GM12878 (cell line): ENCODE results near the gene DDX55. TPM values are rescaled to one million over a fixed set of nuclear protein-coding genes. Genes with fewer than 3 reads are reported as not detected.
"Not testable (repeated sequence)": the region's sequence is repeated elsewhere in the genome, so short reads cannot be mapped to it uniquely, and the experiment has no call there.

Experiments used
- ATAC-seq: fragments of 200-7000 bp; cut with Tn5 transposase; 3 replicates; pipeline ENCODE4 v1.9.1; 2020; ENCODE audit warnings: mild to moderate bottlenecking, moderate library complexity
- BruUV-seq: library from RNA; stranded (reverse); fragments of 400-500 nt; replicated peaks from 2 replicates; lab custom pipeline; 2021; lab: Mats Ljungman, UMichigan
- CTCF ChIA-PET: fragments of 300-600 bp; sonication (Branson Sonifier 250); formaldehyde crosslinking; extraction: SDS; loops from one replicate; lab custom pipeline; 2021; ENCODE audit warnings: inconsistent platforms; lab: Yijun Ruan, JAX
- POLR2A ChIA-PET: fragments of 350-600 bp; formaldehyde crosslinking; extraction: SDS; loops from one replicate; lab custom pipeline; 2021; ENCODE audit warnings: inconsistent platforms; lab: Charles Lee
- RAD21 ChIA-PET: fragments of 300-600 bp; sonication (Branson Sonifier 250); formaldehyde crosslinking; loops from one replicate; lab custom pipeline; 2023; ENCODE audit warnings: antibody characterized with exemption; ENCODE audit not compliant: unreplicated experiment; lab: Charles Lee
- SMC1A ChIA-PET: fragments of 300-600 bp; sonication (Branson Sonifier 250); formaldehyde crosslinking; loops from one replicate; lab custom pipeline; 2023; ENCODE audit not compliant: unreplicated experiment, uncharacterized antibody; lab: Charles Lee
- DNase-seq: peaks from one replicate; pipeline ENCODE4 v3.0.0-alpha.2; 2011; ENCODE audit warnings: low read depth, low spot score
- FAIRE-seq: peaks from 3 replicates; lab custom pipeline; 2011; peaks lifted over from hg19 to GRCh38; lab: Jason Lieb, UNC
- H2AFZ ChIP-seq: 2 replicates; pipeline ENCODE4 v1.6.0; 2011; ENCODE audit warnings: low read depth, low read length, control low read depth; ENCODE audit not compliant: control insufficient read depth
- H3K27ac ChIP-seq: 2 replicates; pipeline ENCODE4 v1.5.1; 2011; ENCODE audit warnings: control low read depth; ENCODE audit not compliant: control insufficient read depth, insufficient read depth
- H3K27me3 ChIP-seq, 2 experiments: replicated peaks in 1 of 2; 2 replicates each; pipeline versions ENCODE4 v1.6.0 to v1.6.1; 2011; ENCODE audit warnings: low read length in 1 of 2; ENCODE audit not compliant: control insufficient read depth in 2 of 2, insufficient read depth in 2 of 2
- H3K36me3 ChIP-seq, 2 experiments: 2 replicates each; pipeline ENCODE4 v1.5.1; 2011; ENCODE audit warnings: low read length in 1 of 2; ENCODE audit not compliant: control insufficient read depth in 2 of 2, insufficient read depth in 2 of 2
- H3K4me1 ChIP-seq: 2 replicates; pipeline ENCODE4 v1.6.1; 2011; ENCODE audit warnings: mild to moderate bottlenecking, low read length, moderate library complexity, mixed read lengths; ENCODE audit not compliant: control insufficient read depth, insufficient read depth
- H3K4me2 ChIP-seq: 2 replicates; pipeline ENCODE4 v1.6.0; 2011; ENCODE audit warnings: control low read depth; ENCODE audit not compliant: control insufficient read depth, insufficient read depth
- H3K4me3 ChIP-seq: fragments of 200-600 bp; sonication (generic); 2 replicates; pipeline ENCODE4 v1.5.1; 2016
- H3K79me2 ChIP-seq: 2 replicates; pipeline ENCODE4 v1.6.0; 2011; ENCODE audit warnings: low read length; ENCODE audit not compliant: control insufficient read depth, insufficient read depth
- H3K9ac ChIP-seq: 2 replicates; pipeline ENCODE4 v1.8.0; 2011; ENCODE audit warnings: low read length, control low read depth, mixed read lengths; ENCODE audit not compliant: control insufficient read depth, insufficient read depth
- H3K9me3 ChIP-seq: replicated peaks from 3 replicates; pipeline ENCODE4 v1.5.1; 2011; ENCODE audit warnings: mild to moderate bottlenecking, low read length; ENCODE audit not compliant: control insufficient read depth, insufficient read depth
- H4K20me1 ChIP-seq: 2 replicates; pipeline ENCODE4 v1.6.0; 2011; ENCODE audit not compliant: control insufficient read depth, insufficient read depth
- BACH1 ChIP-seq: fragments of 450-650 bp; IDR thresholded peaks from 2 replicates; pipeline ENCODE4 v1.6.1; 2017; ENCODE audit warnings: mild to moderate bottlenecking, borderline replicate concordance
- CBFB ChIP-seq: IDR thresholded peaks from 2 replicates; pipeline ENCODE4 v1.6.1; 2016; ENCODE audit warnings: antibody characterized with exemption, low read depth
- CEBPB ChIP-seq, 2 experiments: fragments of 150-350 bp in 1 of 2; IDR thresholded peaks; 2 replicates each; pipeline ENCODE4 v1.6.1; 2012 to 2014; ENCODE audit warnings: low read depth in 2 of 2, low read length in 2 of 2, borderline replicate concordance in 1 of 2, inconsistent platforms in 1 of 2
- CHD4 ChIP-seq: fragments of 200-600 bp; sonication (generic); IDR thresholded peaks from 2 replicates; pipeline ENCODE4 v1.6.1; 2016; ENCODE audit warnings: mild to moderate bottlenecking
- FOS ChIP-seq: IDR thresholded peaks from 3 replicates; pipeline ENCODE4 v1.6.1; 2011; ENCODE audit warnings: borderline replicate concordance; ENCODE audit not compliant: insufficient read length; ENCODE audit errors: extremely low read depth
- NFYA ChIP-seq: IDR thresholded peaks from 2 replicates; pipeline ENCODE4 v1.6.1; 2011; ENCODE audit warnings: low read depth, mild to moderate bottlenecking, low read length, improper control_type of control experiment, borderline replicate concordance
- PAX8 ChIP-seq: fragments of 450-650 bp; IDR thresholded peaks from 2 replicates; pipeline ENCODE4 v1.6.1; 2017; ENCODE audit warnings: mild to moderate bottlenecking, moderate library complexity
- SMC3 ChIP-seq: IDR thresholded peaks from 2 replicates; pipeline ENCODE4 v1.6.1; 2011; ENCODE audit warnings: low read length, improper control_type of control experiment, borderline replicate concordance
- YBX1 ChIP-seq: fragments of 450-650 bp; IDR thresholded peaks from 2 replicates; pipeline ENCODE4 v1.6.1; 2016; ENCODE audit warnings: antibody characterized with exemption
- ZNF207 ChIP-seq: fragments of 450-650 bp; IDR thresholded peaks from 2 replicates; pipeline ENCODE4 v1.6.1; 2014; ENCODE audit warnings: antibody characterized with exemption, mild to moderate bottlenecking, borderline replicate concordance
- ZNF274 ChIP-seq: IDR thresholded peaks from one replicate; pipeline ENCODE4 v1.8.0; 2011; ENCODE audit not compliant: insufficient read length, insufficient read depth
- WGBS: methylation state at CpG from one replicate; pipeline ENCODE4 v1.1.6; 2016; ENCODE audit warnings: low lambda C conversion rate; ENCODE audit not compliant: insufficient replicate concordance, insufficient coverage; ENCODE audit errors: missing lambda C conversion rate; 5-methylcytosine and 5-hydroxymethylcytosine counted together
- in situ Hi-C: fragments of 300-500 bp; cut with MboI; formaldehyde crosslinking; loops from 9 replicates; pipeline ENCODE4 v1.14.3; 2018; ENCODE audit warnings: mixed read lengths
- intact Hi-C: fragments of 100-400 bp; cut with micrococcal nuclease; formaldehyde crosslinking; loops from one replicate; pipeline ENCODE4 v1.14.2; 2022; ENCODE audit not compliant: unreplicated experiment
- polyA plus RNA-seq, 11 experiments: library from polyadenylated mRNA; depleted of rRNA in 4 of 11; unstranded in 6 of 11; stranded (reverse) in 5 of 11; fragments of >200 nt; fragmentation: Nextera tagmentation in 4 of 11; fragmentation: Illumina TruSeq in 1 of 11; extraction: Ambion mirVana in 4 of 11; extraction: Trizol in 1 of 11; gene quantifications; 1 replicate in 1 of 11; 2 replicates in 10 of 11; pipeline versions ENCODE4 v1.2.1 to v1.2.3, GENCODE V29; 2011 to 2016; ENCODE audit warnings: inconsistent platforms in 2 of 11, missing spikeins in 2 of 11, low read depth in 1 of 11
- total RNA-seq, 4 experiments: library from RNA; depleted of rRNA in 3 of 4; stranded (reverse); fragments of >200 nt in 3 of 4; fragmentation: Illumina TruSeq in 1 of 4; extraction: Trizol in 1 of 4; gene quantifications; 2 replicates each; pipeline versions ENCODE4 v1.2.1 to v1.2.3, GENCODE V29; 2013 to 2021
- TF ChIP-seq, protein P1 (sequence below): IDR thresholded peaks from 2 replicates; pipeline ENCODE4 v1.6.1; 2011; ENCODE audit warnings: low read depth, low read length, improper control_type of control experiment, borderline replicate concordance
- TF ChIP-seq, protein P2 (sequence below): fragments of 450-650 bp; IDR thresholded peaks from 2 replicates; pipeline ENCODE4 v1.6.1; 2017; ENCODE audit warnings: borderline replicate concordance

Gene DDX55
- total and polyA plus RNA-seq, 10 of the 15 experiments (the other 5 are each of a cell fraction or from before 2014, with no cell fraction given), result 4.5 to 42.4 (median 33.4) TPM

DNA sequence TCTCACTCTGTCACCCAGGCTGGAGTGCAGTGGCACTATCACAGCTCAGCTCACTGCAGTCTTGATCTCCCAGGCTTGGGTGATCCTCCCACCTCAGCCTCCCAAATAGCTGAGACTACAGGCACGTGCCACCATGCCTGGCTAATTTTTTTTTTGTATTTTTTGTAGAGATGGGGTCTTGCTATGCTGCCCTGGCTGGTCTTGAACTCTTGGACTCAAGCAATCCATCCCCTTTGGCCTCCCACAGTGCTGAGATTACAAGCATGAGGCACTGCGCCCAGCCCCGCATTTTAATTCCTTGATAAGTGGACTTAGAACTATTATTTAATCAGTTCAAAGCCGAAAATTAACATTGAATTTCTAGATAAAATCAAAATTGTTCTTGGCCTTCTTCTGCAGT lies 23.1 kb upstream of the DDX55 start:
- 96% methylated on average over 4 of the region's 4 CpGs for WGBS
- DNase-seq, RAD21 ChIA-PET, in situ Hi-C loops, H3K27me3 ChIP-seq, H3K4me3 ChIP-seq, H3K36me3 ChIP-seq, H2AFZ ChIP-seq, H3K27ac ChIP-seq, BruUV-seq, H3K9ac ChIP-seq, H3K4me2 ChIP-seq, H3K4me1 ChIP-seq, H3K9me3 ChIP-seq, intact Hi-C loops, FAIRE-seq, H4K20me1 ChIP-seq, ATAC-seq: not testable (repeated sequence)
- SMC1A ChIA-PET, result interaction anchor here (0.6 to 0.7 kb wide), 2 partner anchors 225 to 316 kb away, joined by 3 to 4 read pairs; no protein-coding TSS in a partner anchor
- CTCF ChIA-PET, result interaction anchor here (1.3 kb wide), 1 partner anchor 23 kb away, joined by 5 read pairs; the partner anchor contains the start of gene DDX55
- POLR2A ChIA-PET, result interaction anchor here (0.7 kb wide), 1 partner anchor 238 kb away, joined by 4 read pairs; no protein-coding TSS in a partner anchor
- H3K79me2 ChIP-seq, result peaks cover 16% of the 10 kb centered on the region

DNA sequence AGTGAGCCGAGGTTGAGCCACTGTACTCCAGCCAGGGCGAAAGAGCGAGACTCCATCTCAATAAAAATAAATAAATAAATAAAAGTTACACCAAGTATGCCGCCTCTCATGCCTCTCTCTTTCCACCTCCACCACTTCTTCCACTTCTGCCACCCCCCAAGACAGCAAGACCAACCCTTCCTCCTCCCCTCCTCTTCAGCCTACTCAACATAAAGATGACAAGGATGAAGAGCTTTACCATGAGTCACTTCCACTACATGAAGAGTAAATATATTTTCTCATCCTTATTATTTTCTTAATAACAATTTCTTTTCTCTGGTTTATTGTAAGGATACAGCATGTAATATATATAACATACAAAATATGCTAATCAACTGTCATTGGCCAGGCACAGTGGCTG lies 21.1 kb upstream of the DDX55 start:
- Histone ChIP-seq H3K27me3 (no peaks in the 10 kb centered on the region), H2AFZ (no peak overlapping the region), H3K4me1 (peaks cover 8% of the 10 kb centered on the region), H3K4me2 (no peak overlapping the region), H3K9me3 (no peaks in the 10 kb centered on the region; the same call in 2 of the 3 replicates), H3K4me3 (no peak overlapping the region), H4K20me1 (no peaks in the 10 kb centered on the region), H3K79me2 (peaks cover 34% of the 10 kb centered on the region), H3K27ac (no peak overlapping the region), H3K9ac (no peak overlapping the region), H3K36me3 (no peaks in the 10 kb centered on the region)
- FAIRE-seq, result no peak
- SMC1A ChIA-PET, result interaction anchor here (1.0 kb wide), 1 partner anchor 106 kb away, joined by 3 read pairs; no protein-coding TSS in a partner anchor
- CTCF ChIA-PET, result interaction anchor here (0.7 to 2.6 kb wide), 4 partner anchors 9 to 317 kb away, joined by 4 to 12 read pairs (median 6); no protein-coding TSS in a partner anchor
- no peak for DNase-seq
- 100% methylated on average over 4 of the region's 4 CpGs for WGBS
- in situ Hi-C loops, result loop anchor here (5.0 kb wide), 1 partner anchor 313 kb away; no protein-coding TSS in a partner anchor
- RAD21 ChIA-PET, result no interaction called here
- no peak for TF ChIP-seq BACH1
- no peak for TF ChIP-seq ZNF274
- TF ChIP-seq, protein P1, sequence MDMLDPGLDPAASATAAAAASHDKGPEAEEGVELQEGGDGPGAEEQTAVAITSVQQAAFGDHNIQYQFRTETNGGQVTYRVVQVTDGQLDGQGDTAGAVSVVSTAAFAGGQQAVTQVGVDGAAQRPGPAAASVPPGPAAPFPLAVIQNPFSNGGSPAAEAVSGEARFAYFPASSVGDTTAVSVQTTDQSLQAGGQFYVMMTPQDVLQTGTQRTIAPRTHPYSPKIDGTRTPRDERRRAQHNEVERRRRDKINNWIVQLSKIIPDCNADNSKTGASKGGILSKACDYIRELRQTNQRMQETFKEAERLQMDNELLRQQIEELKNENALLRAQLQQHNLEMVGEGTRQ, result no peak
- TF ChIP-seq, protein P2, sequence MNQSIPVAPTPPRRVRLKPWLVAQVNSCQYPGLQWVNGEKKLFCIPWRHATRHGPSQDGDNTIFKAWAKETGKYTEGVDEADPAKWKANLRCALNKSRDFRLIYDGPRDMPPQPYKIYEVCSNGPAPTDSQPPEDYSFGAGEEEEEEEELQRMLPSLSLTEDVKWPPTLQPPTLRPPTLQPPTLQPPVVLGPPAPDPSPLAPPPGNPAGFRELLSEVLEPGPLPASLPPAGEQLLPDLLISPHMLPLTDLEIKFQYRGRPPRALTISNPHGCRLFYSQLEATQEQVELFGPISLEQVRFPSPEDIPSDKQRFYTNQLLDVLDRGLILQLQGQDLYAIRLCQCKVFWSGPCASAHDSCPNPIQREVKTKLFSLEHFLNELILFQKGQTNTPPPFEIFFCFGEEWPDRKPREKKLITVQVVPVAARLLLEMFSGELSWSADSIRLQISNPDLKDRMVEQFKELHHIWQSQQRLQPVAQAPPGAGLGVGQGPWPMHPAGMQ, result no peak
- no peak for TF ChIP-seq ZNF207
- no peak for TF ChIP-seq PAX8
- no peak for TF ChIP-seq CHD4
- no peak for TF ChIP-seq CBFB
- no peak for TF ChIP-seq NFYA
- TF ChIP-seq SMC3, result no peak
- TF ChIP-seq CEBPB (IDR thresholded peaks at IDR 0.05; ENCODE audit: borderline replicate concordance in 1 of 2, low read depth in 2 of 2, low read length in 2 of 2), result no peak
- TF ChIP-seq FOS, result no peak
- no peak for TF ChIP-seq YBX1
- no peak for ATAC-seq
- BruUV-seq, result no TSS peak
- intact Hi-C loops, result loop anchor here (5.0 kb wide), 1 partner anchor 148 kb away; no protein-coding TSS in a partner anchor
- POLR2A ChIA-PET, result no interaction called here
